HepG2 (cell line): ENCODE measurements around the gene CDK9. TPM values are rescaled to one million over a fixed set of nuclear protein-coding genes. Genes with fewer than 3 reads are reported as not detected.
A peak's percentile ranks its signal among the peaks of the same experiment; 100 is the strongest.

Experiments used
- ATAC-seq: fragments of 200-7000 bp; cut with Tn5 transposase; 3 replicates; pipeline ENCODE4 v1.9.1; 2020; ENCODE audit warnings: mild to moderate bottlenecking, moderate library complexity
- BruUV-seq: library from RNA; stranded (reverse); fragments of 400-500 nt; replicated peaks from 2 replicates; lab custom pipeline; 2021; lab: Mats Ljungman, UMichigan
- CTCF ChIA-PET: fragments of 300-600 bp; formaldehyde crosslinking; extraction: SDS; loops from one replicate; lab custom pipeline; 2021; ENCODE audit warnings: low total read pairs, inconsistent platforms, low intra/inter-chr PET ratio; lab: Yijun Ruan, JAX
- POLR2A ChIA-PET: fragments of 350-600 bp; sonication (Branson Sonifier 250); formaldehyde crosslinking; loops from one replicate; lab custom pipeline; 2020; ENCODE audit warnings: antibody characterized with exemption, inconsistent platforms; lab: Yijun Ruan, JAX
- DNase-seq: peaks from one replicate; pipeline ENCODE4 v3.0.0-alpha.2; 2015; ENCODE audit warnings: low spot score
- FAIRE-seq: peaks from 3 replicates; lab custom pipeline; 2011; peaks lifted over from hg19 to GRCh38; lab: Jason Lieb, UNC
- H2AFZ ChIP-seq: one replicate; pipeline ENCODE4 v1.6.1; 2011; ENCODE audit warnings: low read length, inconsistent platforms
- H3K27ac ChIP-seq: fragments of 300-600 bp; 3 replicates; pipeline ENCODE4 v1.8.0; 2011; ENCODE audit warnings: mixed run types, mild to moderate bottlenecking, mixed read lengths, low read length, inconsistent platforms; ENCODE audit not compliant: insufficient read depth; ENCODE audit errors: extremely low read length
- H3K27me3 ChIP-seq, 2 experiments: fragments of 200-600 bp in 1 of 2; 2 replicates in 1 of 2; 3 replicates in 1 of 2; pipeline versions ENCODE4 v1.6.0 to v1.8.0; 2011; ENCODE audit warnings: low read length in 2 of 2, mild to moderate bottlenecking in 2 of 2, moderate library complexity in 2 of 2, inconsistent platforms in 1 of 2; ENCODE audit not compliant: insufficient read depth in 2 of 2, control insufficient read depth in 1 of 2
- H3K36me3 ChIP-seq, 2 experiments: fragments of 200-600 bp in 1 of 2; replicated peaks in 1 of 2; 2 replicates in 1 of 2; 3 replicates in 1 of 2; pipeline versions ENCODE4 v1.5.1 to v1.8.0; 2011; ENCODE audit warnings: low read length in 2 of 2, inconsistent platforms in 1 of 2; ENCODE audit not compliant: insufficient read depth in 2 of 2, control insufficient read depth in 1 of 2
- H3K4me1 ChIP-seq: 2 replicates; pipeline ENCODE4 v1.5.1; 2012; ENCODE audit warnings: low read length, inconsistent platforms; ENCODE audit not compliant: insufficient read depth
- H3K4me2 ChIP-seq: 2 replicates; pipeline ENCODE4 v1.6.0; 2011; ENCODE audit warnings: low read depth, low read length, inconsistent platforms
- H3K4me3 ChIP-seq, 3 experiments: fragments of 200-600 bp in 1 of 3; sonication (generic), shearing (Covaris generic) in 1 of 3; replicated peaks in 1 of 3; 2 replicates each; pipeline ENCODE4 v1.5.1; 2011 to 2016; ENCODE audit warnings: low read length in 3 of 3, inconsistent platforms in 2 of 3, low read depth in 2 of 3, mild to moderate bottlenecking in 2 of 3, control low read depth in 1 of 3, mixed read lengths in 1 of 3; ENCODE audit not compliant: insufficient read depth in 1 of 3
- H3K79me2 ChIP-seq: one replicate; pipeline ENCODE4 v1.6.1; 2011; ENCODE audit warnings: low read length, inconsistent platforms; ENCODE audit not compliant: insufficient read depth
- H3K9ac ChIP-seq: 2 replicates; pipeline ENCODE4 v1.6.0; 2011; ENCODE audit warnings: mild to moderate bottlenecking, low read depth, low read length, inconsistent platforms; ENCODE audit not compliant: insufficient read depth
- H3K9me3 ChIP-seq: 2 replicates; pipeline ENCODE4 v1.5.1; 2012; ENCODE audit warnings: mild to moderate bottlenecking, low read length
- H4K20me1 ChIP-seq: 2 replicates; pipeline ENCODE4 v1.6.0; 2011; ENCODE audit warnings: inconsistent platforms, mild to moderate bottlenecking, low read length, moderate library complexity; ENCODE audit not compliant: insufficient read depth
- CEBPB ChIP-seq: IDR thresholded peaks from 2 replicates; pipeline ENCODE4 v1.6.1; 2011; ENCODE audit warnings: low read depth, low read length, improper control_type of control experiment, borderline replicate concordance
- FOSL2 ChIP-seq: sonication (generic); formaldehyde crosslinking; IDR thresholded peaks from 2 replicates; pipeline ENCODE4 v1.4.0; 2020; ENCODE audit warnings: missing genetic modification reagents
- FOXA3 ChIP-seq: IDR thresholded peaks from 2 replicates; pipeline ENCODE4 v1.6.1; 2016; ENCODE audit warnings: missing genetic modification reagents, missing compliant biosample characterization
- KDM4B ChIP-seq: sonication (generic); formaldehyde crosslinking; IDR thresholded peaks from 2 replicates; pipeline ENCODE4 v1.4.0; 2020; ENCODE audit warnings: missing genetic modification reagents
- MED8 ChIP-seq: sonication (generic); formaldehyde crosslinking; IDR thresholded peaks from 2 replicates; pipeline ENCODE4 v1.8.1; 2023; ENCODE audit warnings: mild to moderate bottlenecking, missing genetic modification reagents; ENCODE audit not compliant: insufficient replicate concordance
- NAIF1 ChIP-seq: sonication (generic); formaldehyde crosslinking; IDR thresholded peaks from 2 replicates; pipeline ENCODE4 v1.5.0; 2020; ENCODE audit warnings: mild to moderate bottlenecking, missing genetic modification reagents, borderline replicate concordance
- ZNF431 ChIP-seq: sonication (generic); formaldehyde crosslinking; IDR thresholded peaks from 2 replicates; pipeline ENCODE4 v1.9.0; 2022; ENCODE audit warnings: missing genetic modification reagents, low read depth, mild to moderate bottlenecking, borderline replicate concordance
- WGBS: methylation state at CpG from one replicate; pipeline ENCODE4 v1.1.6; 2017; ENCODE audit warnings: low lambda C conversion rate; 5-methylcytosine and 5-hydroxymethylcytosine counted together
- in situ Hi-C: cut with HindIII; loops from 2 replicates; pipeline ENCODE4 v1.10.0; 2017; ENCODE audit warnings: low pct_unique_long_range_greater_than_20kb; ENCODE audit not compliant: extremely low pct_ligation_motif_present
- intact Hi-C: fragments of 100-400 bp; cut with micrococcal nuclease; formaldehyde crosslinking; loops from one replicate; pipeline ENCODE4 v1.10.0; 2022; ENCODE audit not compliant: unreplicated experiment
- polyA plus RNA-seq, 8 experiments: library from polyadenylated mRNA; depleted of rRNA in 3 of 8; stranded (reverse) in 7 of 8; unstranded in 1 of 8; fragments of >200 nt; fragmentation: Illumina TruSeq in 4 of 8; extraction: Trizol in 4 of 8; gene quantifications; 2 replicates each; pipeline versions ENCODE4 v1.2.1 to v1.2.3, GENCODE V29; 2011 to 2016; ENCODE audit warnings: low read depth in 4 of 8, missing spikeins in 1 of 8, mixed read lengths in 1 of 8; ENCODE audit not compliant: insufficient read depth in 1 of 8
- total RNA-seq, 5 experiments: library from RNA; depleted of rRNA; stranded (reverse); fragments of >200 nt; fragmentation: Illumina TruSeq; extraction: Trizol; gene quantifications; 2 replicates each; pipeline ENCODE4 v1.2.3, GENCODE V29; 2016; ENCODE audit warnings: low read depth in 1 of 5
- TF ChIP-seq, protein P1 (sequence below): sonication (generic); formaldehyde crosslinking; IDR thresholded peaks from 2 replicates; pipeline ENCODE4 v1.4.0; 2020; ENCODE audit warnings: missing genetic modification reagents, borderline replicate concordance
- TF ChIP-seq, protein P2 (sequence below): sonication (generic); formaldehyde crosslinking; IDR thresholded peaks from 2 replicates; pipeline ENCODE4 v1.8.0; 2022; ENCODE audit warnings: missing genetic modification reagents, low read depth, mild to moderate bottlenecking, borderline replicate concordance

CDK9 gene
- total and polyA plus RNA-seq, 2 of the 13 experiments (the other 11 are each of a cell fraction or from before 2014, with no cell fraction given), result 16.8 to 21.5 TPM

DNA sequence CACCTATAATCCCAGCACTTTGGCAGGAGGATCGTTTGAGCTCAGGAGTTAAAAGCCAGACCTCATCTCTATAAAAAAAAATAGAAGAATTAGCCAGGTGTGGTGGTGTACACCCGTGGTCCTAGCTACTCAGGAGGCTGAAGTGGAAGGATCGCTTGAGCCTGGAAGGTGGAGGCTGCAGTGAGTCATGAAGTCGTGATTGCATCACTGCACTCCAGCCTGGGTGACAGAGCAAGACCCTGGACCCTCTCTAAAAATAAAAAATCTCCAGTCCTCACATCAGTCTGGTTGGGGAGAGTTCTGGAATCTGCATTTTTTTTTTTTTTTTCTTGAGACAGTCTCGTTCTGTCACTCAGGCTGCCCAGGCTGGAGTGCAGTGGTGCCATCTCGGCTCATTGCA lies 26.2 kb downstream of the CDK9 start:
- peaks cover 22% of the 10 kb centered on the region for H3K4me1 ChIP-seq
- no peak overlapping the region for H3K4me3 ChIP-seq
- H4K20me1 ChIP-seq, result no peaks in the 10 kb centered on the region
- intact Hi-C loops, result no loop called here
- TF ChIP-seq CEBPB (peak; percentile 36; the same call in 1 of the 2 replicates), ZNF431 (no peak), FOSL2 (CRISPR knock-in tag) (peak; percentile 46; the same call in 1 of the 2 replicates)
- H3K9me3 ChIP-seq, result no peaks in the 10 kb centered on the region
- DNase-seq (no peak), ATAC-seq (no peak), FAIRE-seq (no peak)
- H3K9ac ChIP-seq, result no peak overlapping the region
- no TSS peak for BruUV-seq
- ChIA-PET POLR2A (interaction anchor here (0.6 kb wide), 1 partner anchor 91 kb away, joined by 4 read pairs; no protein-coding TSS in a partner anchor), CTCF (no interaction called here)
- no peaks in the 10 kb centered on the region for H3K27me3 ChIP-seq
- 91% methylated on average over 6 of the region's 6 CpGs for WGBS
- no peaks in the 10 kb centered on the region for H3K79me2 ChIP-seq
- H3K27ac ChIP-seq, result no peak overlapping the region
- in situ Hi-C loops, result no loop called here
- peaks cover 14 to 46% of the 10 kb centered on the region in 2 experiments; a peak in 4 of 5 replicates for H3K36me3 ChIP-seq
- no peak overlapping the region for H2AFZ ChIP-seq
- H3K4me2 ChIP-seq, result no peak overlapping the region

DNA sequence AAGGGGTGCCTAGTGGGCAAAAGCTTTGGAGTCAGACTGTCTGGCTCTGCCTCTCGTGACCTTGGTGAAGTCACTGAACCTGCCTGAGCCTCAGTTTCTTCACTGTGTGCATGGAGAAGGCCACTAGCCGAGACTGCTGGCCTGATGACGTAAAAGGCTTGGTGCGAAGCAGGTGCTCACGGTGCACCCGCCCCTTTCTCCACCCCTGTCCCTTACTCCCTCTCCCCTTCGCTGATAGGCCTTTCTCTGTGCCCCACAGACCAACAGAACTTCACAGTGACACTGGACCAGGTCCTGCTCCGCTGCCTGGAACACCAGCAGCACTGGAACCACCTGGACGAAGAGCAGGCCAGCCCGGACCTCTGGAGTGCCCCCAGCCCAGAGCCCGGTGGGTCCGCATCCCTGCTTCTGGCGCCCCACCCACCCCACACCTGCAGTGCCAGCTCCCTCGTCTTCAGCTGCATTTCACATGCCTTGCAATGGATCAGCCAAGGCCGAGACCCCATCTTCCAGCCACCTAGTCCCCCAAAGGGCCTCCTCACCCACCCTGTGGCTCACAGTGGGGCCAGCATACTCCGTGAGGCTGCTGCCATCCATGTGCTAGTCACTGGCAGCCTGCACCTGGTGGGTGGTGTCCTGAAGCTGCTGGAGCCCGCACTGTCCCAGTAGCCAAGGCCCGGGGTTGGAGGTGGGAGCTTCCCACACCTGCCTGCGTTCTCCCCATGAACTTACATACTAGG lies 27.3 kb downstream of the CDK9 start:
- Histone ChIP-seq H3K36me3 (peaks cover 12 to 37% of the 10 kb centered on the region in 2 experiments; a peak in 4 of 5 replicates), H3K4me1 (peaks cover 22% of the 10 kb centered on the region), H3K4me3 (no peak overlapping the region), H2AFZ (no peak overlapping the region), H3K4me2 (no peak overlapping the region), H3K27ac (peak overlapping the region; percentile 38), H3K79me2 (no peaks in the 10 kb centered on the region), H3K9me3 (no peaks in the 10 kb centered on the region), H4K20me1 (no peaks in the 10 kb centered on the region), H3K9ac (0 out of 2 replicates have a peak overlapping the region, but pooled peaks have one; percentile 22), H3K27me3 (no peaks in the 10 kb centered on the region)
- intact Hi-C loops (no loop called here), in situ Hi-C loops (no loop called here)
- ChIA-PET POLR2A (interaction anchor here (0.7 kb wide), 1 partner anchor 12 kb away, joined by 3 read pairs; no protein-coding TSS in a partner anchor), CTCF (no interaction called here)
- ATAC-seq (no peak), DNase-seq (no peak), FAIRE-seq (no peak)
- WGBS, result 96% methylated on average over 11 of the region's 19 CpGs
- BruUV-seq, result no TSS peak
- no peak for TF ChIP-seq NAIF1 (CRISPR knock-in tag)
- no peak for TF ChIP-seq KDM4B (CRISPR knock-in tag)
- TF ChIP-seq, protein P1, sequence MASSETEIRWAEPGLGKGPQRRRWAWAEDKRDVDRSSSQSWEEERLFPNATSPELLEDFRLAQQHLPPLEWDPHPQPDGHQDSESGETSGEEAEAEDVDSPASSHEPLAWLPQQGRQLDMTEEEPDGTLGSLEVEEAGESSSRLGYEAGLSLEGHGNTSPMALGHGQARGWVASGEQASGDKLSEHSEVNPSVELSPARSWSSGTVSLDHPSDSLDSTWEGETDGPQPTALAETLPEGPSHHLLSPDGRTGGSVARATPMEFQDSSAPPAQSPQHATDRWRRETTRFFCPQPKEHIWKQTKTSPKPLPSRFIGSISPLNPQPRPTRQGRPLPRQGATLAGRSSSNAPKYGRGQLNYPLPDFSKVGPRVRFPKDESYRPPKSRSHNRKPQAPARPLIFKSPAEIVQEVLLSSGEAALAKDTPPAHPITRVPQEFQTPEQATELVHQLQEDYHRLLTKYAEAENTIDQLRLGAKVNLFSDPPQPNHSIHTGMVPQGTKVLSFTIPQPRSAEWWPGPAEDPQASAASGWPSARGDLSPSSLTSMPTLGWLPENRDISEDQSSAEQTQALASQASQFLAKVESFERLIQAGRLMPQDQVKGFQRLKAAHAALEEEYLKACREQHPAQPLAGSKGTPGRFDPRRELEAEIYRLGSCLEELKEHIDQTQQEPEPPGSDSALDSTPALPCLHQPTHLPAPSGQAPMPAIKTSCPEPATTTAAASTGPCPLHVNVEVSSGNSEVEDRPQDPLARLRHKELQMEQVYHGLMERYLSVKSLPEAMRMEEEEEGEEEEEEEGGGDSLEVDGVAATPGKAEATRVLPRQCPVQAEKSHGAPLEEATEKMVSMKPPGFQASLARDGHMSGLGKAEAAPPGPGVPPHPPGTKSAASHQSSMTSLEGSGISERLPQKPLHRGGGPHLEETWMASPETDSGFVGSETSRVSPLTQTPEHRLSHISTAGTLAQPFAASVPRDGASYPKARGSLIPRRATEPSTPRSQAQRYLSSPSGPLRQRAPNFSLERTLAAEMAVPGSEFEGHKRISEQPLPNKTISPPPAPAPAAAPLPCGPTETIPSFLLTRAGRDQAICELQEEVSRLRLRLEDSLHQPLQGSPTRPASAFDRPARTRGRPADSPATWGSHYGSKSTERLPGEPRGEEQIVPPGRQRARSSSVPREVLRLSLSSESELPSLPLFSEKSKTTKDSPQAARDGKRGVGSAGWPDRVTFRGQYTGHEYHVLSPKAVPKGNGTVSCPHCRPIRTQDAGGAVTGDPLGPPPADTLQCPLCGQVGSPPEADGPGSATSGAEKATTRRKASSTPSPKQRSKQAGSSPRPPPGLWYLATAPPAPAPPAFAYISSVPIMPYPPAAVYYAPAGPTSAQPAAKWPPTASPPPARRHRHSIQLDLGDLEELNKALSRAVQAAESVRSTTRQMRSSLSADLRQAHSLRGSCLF (CRISPR knock-in tag), result no peak
- TF ChIP-seq FOXA3, result no peak
- no peak for TF ChIP-seq MED8 (CRISPR knock-in tag)
- TF ChIP-seq, protein P2, sequence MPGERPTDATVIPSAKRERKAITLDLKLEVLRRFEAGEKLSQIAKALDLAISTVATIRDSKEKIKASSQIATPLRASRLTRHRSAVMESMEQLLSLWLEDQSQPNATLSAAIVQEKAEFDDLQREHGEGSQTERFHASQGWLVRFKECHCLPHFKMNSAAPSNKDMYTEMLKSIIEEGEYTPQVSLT, result no peak
